ENCODE data around the gene SLX1A. TPM values are rescaled to one million over a fixed set of nuclear protein-coding genes. Genes with fewer than 3 reads are reported as not detected.
"Not testable (repeated sequence)": the region's sequence is repeated elsewhere in the genome, so short reads cannot be mapped to it uniquely, and the experiment has no call there.

Gene SLX1A
- 62.4 and 113 TPM in 2 replicates for total RNA-seq

- DNase-seq (ENCODE audit: extremely low read depth, low read depth, low spot score): not testable (repeated sequence)
Measured at GRCh38 chr16:30193615-30194014, at the start of gene SLX1A, which contains the start of gene BOLA2B. Gene SLX1A (plus strand): TSS chr16:30193875. CDS start chr16:30194085, 210 bp downstream. Gene BOLA2B (minus strand): TSS chr16:30193666. CDS start chr16:30193595, 71 bp downstream.

- no peak for DNase-seq (ENCODE audit: extremely low read depth, low read depth, low spot score)
Measured at GRCh38 chr16:30144017-30144416, 49.7 kb upstream of the SLX1A start.

GRCh38 chr16:30144917-30145316 lies 48.8 kb upstream of the SLX1A start:
- no peak for DNase-seq (ENCODE audit: extremely low read depth, low read depth, low spot score)

GRCh38 chr16:30145657-30146056 lies 48.0 kb upstream of the SLX1A start:
- no peak for DNase-seq (ENCODE audit: extremely low read depth, low read depth, low spot score)

- DNase-seq (ENCODE audit: extremely low read depth, low read depth, low spot score): no peak
Measured at GRCh38 chr16:30147843-30148510, 45.7 kb upstream of the SLX1A start.

- DNase-seq (ENCODE audit: extremely low read depth, low read depth, low spot score): no peak
Measured at GRCh38 chr16:30149250-30149930, 44.3 kb upstream of the SLX1A start.

GRCh38 chr16:30151091-30151490 lies 42.6 kb upstream of the SLX1A start:
- no peak for DNase-seq (ENCODE audit: extremely low read depth, low read depth, low spot score)

- DNase-seq (ENCODE audit: extremely low read depth, low read depth, low spot score): no peak
Measured at GRCh38 chr16:30152517-30152916, 41.2 kb upstream of the SLX1A start.

- no peak for DNase-seq (ENCODE audit: extremely low read depth, low read depth, low spot score)
Measured at GRCh38 chr16:30155188-30155587, 38.5 kb upstream of the SLX1A start.

- no peak for DNase-seq (ENCODE audit: extremely low read depth, low read depth, low spot score)
Measured at GRCh38 chr16:30157214-30157613, 36.5 kb upstream of the SLX1A start.

GRCh38 chr16:30163538-30163937 lies 30.1 kb upstream of the SLX1A start:
- no peak for DNase-seq (ENCODE audit: extremely low read depth, low read depth, low spot score)

- no peak for DNase-seq (ENCODE audit: extremely low read depth, low read depth, low spot score)
Measured at GRCh38 chr16:30166202-30166902, 27.3 kb upstream of the SLX1A start.

- DNase-seq (ENCODE audit: extremely low read depth, low read depth, low spot score): not testable (repeated sequence)
Measured at GRCh38 chr16:30168746-30169145, 24.9 kb upstream of the SLX1A start.

GRCh38 chr16:30169416-30169815 lies 24.3 kb upstream of the SLX1A start:
- DNase-seq (ENCODE audit: extremely low read depth, low read depth, low spot score): not testable (repeated sequence)

GRCh38 chr16:30170145-30170544 lies 23.5 kb upstream of the SLX1A start:
- DNase-seq (ENCODE audit: extremely low read depth, low read depth, low spot score): not testable (repeated sequence)

GRCh38 chr16:30173054-30173453 lies 20.6 kb upstream of the SLX1A start:
- DNase-seq (ENCODE audit: extremely low read depth, low read depth, low spot score): no peak

GRCh38 chr16:30176876-30177275 lies 16.8 kb upstream of the SLX1A start:
- not testable (repeated sequence) for DNase-seq (ENCODE audit: extremely low read depth, low read depth, low spot score)

GRCh38 chr16:30179195-30179594 lies 14.5 kb upstream of the SLX1A start:
- no peak for DNase-seq (ENCODE audit: extremely low read depth, low read depth, low spot score)

GRCh38 chr16:30179931-30180330 lies 13.7 kb upstream of the SLX1A start:
- DNase-seq (ENCODE audit: extremely low read depth, low read depth, low spot score): no peak

- no peak for DNase-seq (ENCODE audit: extremely low read depth, low read depth, low spot score)
Measured at GRCh38 chr16:30180741-30181140, 12.9 kb upstream of the SLX1A start.

GRCh38 chr16:30183233-30184095 lies 10.2 kb upstream of the SLX1A start, which contains the start of gene CORO1A:
Gene CORO1A (plus strand): TSS chr16:30183602. CDS start chr16:30185210, 1,608 bp downstream.
- DNase-seq (ENCODE audit: extremely low read depth, low read depth, low spot score): no peak

Measured in glomerular endothelial cell (primary cell).